ENCODE results near the gene GDF2. TPM values are rescaled to one million over a fixed set of nuclear protein-coding genes. Genes with fewer than 3 reads are reported as not detected.

Gene GDF2
- total and polyA plus RNA-seq, 2 experiments from 2014 or later: not detected

GRCh38 chr10:47361293-47361692 is 39.0 kb downstream of the GDF2 start:
- peak; percentile 87 for DNase-seq (ENCODE audit: low spot score)
- H2AFZ ChIP-seq: no peak overlapping the region
- ATAC-seq: peak; percentile 92
- Mint-ChIP-seq H3K9me3 (no peaks in the 10 kb centered on the region), H3K4me1 (peaks cover 15% of the 10 kb centered on the region), H3K27me3 (ENCODE audit: insufficient read depth, low read depth, poor library complexity) (peaks cover 5% of the 10 kb centered on the region), H3K36me3 (ENCODE audit: low read depth) (no peaks in the 10 kb centered on the region), H3K4me3 (no peak overlapping the region), H3K27ac (no peak overlapping the region)
- no peaks in the 10 kb centered on the region for H3K4me1 ChIP-seq (ENCODE audit: insufficient read depth)
- H3K4me2 ChIP-seq: no peak overlapping the region
- no peaks in the 10 kb centered on the region for H3K27me3 ChIP-seq (ENCODE audit: insufficient read depth)
- no peaks in the 10 kb centered on the region for H3K36me3 ChIP-seq (ENCODE audit: insufficient read depth)
- no peak overlapping the region for H3K4me3 ChIP-seq
- no peak overlapping the region for H3K27ac ChIP-seq (ENCODE audit: low read depth)
- no peaks in the 10 kb centered on the region for H4K20me1 ChIP-seq (replicated peaks; ENCODE audit: insufficient read depth)
- TF ChIP-seq ZNF462 (CRISPR knock-in tag; IDR thresholded peaks at IDR 0.05) (no peak), EZH2phosphoT487 (IDR thresholded peaks at IDR 0.05; ENCODE audit: unreplicated experiment) (no peak)
- TF ChIP-seq, protein P1, sequence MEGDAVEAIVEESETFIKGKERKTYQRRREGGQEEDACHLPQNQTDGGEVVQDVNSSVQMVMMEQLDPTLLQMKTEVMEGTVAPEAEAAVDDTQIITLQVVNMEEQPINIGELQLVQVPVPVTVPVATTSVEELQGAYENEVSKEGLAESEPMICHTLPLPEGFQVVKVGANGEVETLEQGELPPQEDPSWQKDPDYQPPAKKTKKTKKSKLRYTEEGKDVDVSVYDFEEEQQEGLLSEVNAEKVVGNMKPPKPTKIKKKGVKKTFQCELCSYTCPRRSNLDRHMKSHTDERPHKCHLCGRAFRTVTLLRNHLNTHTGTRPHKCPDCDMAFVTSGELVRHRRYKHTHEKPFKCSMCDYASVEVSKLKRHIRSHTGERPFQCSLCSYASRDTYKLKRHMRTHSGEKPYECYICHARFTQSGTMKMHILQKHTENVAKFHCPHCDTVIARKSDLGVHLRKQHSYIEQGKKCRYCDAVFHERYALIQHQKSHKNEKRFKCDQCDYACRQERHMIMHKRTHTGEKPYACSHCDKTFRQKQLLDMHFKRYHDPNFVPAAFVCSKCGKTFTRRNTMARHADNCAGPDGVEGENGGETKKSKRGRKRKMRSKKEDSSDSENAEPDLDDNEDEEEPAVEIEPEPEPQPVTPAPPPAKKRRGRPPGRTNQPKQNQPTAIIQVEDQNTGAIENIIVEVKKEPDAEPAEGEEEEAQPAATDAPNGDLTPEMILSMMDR (conservative IDR thresholded peaks at IDR 0.05; ENCODE audit: low read depth in 2 of 2): peak; percentile 87 to 94
- no peaks in the 10 kb centered on the region for H3K9me2 ChIP-seq (ENCODE audit: insufficient read depth)
- H3K79me2 ChIP-seq (replicated peaks; ENCODE audit: insufficient read depth): no peaks in the 10 kb centered on the region
- no peaks in the 10 kb centered on the region for H3F3A ChIP-seq (replicated peaks; ENCODE audit: low read depth)

- Histone ChIP-seq H3F3A (replicated peaks; ENCODE audit: low read depth) (no peaks in the 10 kb centered on the region), H3K4me1 (ENCODE audit: insufficient read depth) (no peaks in the 10 kb centered on the region), H3K4me3 (no peak overlapping the region), H2AFZ (no peak overlapping the region), H4K20me1 (replicated peaks; ENCODE audit: insufficient read depth) (no peaks in the 10 kb centered on the region), H3K79me2 (replicated peaks; ENCODE audit: insufficient read depth) (no peaks in the 10 kb centered on the region), H3K36me3 (ENCODE audit: insufficient read depth) (no peaks in the 10 kb centered on the region), H3K9me2 (ENCODE audit: insufficient read depth) (no peaks in the 10 kb centered on the region), H3K27me3 (ENCODE audit: insufficient read depth) (no peaks in the 10 kb centered on the region), H3K27ac (ENCODE audit: low read depth) (no peak overlapping the region), H3K4me2 (no peak overlapping the region)
- TF ChIP-seq, protein P2, sequence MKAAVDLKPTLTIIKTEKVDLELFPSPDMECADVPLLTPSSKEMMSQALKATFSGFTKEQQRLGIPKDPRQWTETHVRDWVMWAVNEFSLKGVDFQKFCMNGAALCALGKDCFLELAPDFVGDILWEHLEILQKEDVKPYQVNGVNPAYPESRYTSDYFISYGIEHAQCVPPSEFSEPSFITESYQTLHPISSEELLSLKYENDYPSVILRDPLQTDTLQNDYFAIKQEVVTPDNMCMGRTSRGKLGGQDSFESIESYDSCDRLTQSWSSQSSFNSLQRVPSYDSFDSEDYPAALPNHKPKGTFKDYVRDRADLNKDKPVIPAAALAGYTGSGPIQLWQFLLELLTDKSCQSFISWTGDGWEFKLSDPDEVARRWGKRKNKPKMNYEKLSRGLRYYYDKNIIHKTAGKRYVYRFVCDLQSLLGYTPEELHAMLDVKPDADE (IDR thresholded peaks at IDR 0.05): no peak
- Mint-ChIP-seq H3K9me3 (no peaks in the 10 kb centered on the region), H3K4me3 (no peak overlapping the region), H3K27me3 (ENCODE audit: insufficient read depth, low read depth, poor library complexity) (peaks cover 7% of the 10 kb centered on the region), H3K36me3 (ENCODE audit: low read depth) (no peaks in the 10 kb centered on the region), H3K27ac (no peak overlapping the region; the same call in 1 of the 2 replicates), H3K4me1 (peaks cover 15% of the 10 kb centered on the region)
- no peak for ATAC-seq
- DNase-seq (ENCODE audit: low spot score): no peak
Measured at GRCh38 chr10:47362199-47362598, 39.9 kb downstream of the GDF2 start.

Measured in GM23338 (cell line).